ENCODE measurements around the gene IKBIP.

DNA sequence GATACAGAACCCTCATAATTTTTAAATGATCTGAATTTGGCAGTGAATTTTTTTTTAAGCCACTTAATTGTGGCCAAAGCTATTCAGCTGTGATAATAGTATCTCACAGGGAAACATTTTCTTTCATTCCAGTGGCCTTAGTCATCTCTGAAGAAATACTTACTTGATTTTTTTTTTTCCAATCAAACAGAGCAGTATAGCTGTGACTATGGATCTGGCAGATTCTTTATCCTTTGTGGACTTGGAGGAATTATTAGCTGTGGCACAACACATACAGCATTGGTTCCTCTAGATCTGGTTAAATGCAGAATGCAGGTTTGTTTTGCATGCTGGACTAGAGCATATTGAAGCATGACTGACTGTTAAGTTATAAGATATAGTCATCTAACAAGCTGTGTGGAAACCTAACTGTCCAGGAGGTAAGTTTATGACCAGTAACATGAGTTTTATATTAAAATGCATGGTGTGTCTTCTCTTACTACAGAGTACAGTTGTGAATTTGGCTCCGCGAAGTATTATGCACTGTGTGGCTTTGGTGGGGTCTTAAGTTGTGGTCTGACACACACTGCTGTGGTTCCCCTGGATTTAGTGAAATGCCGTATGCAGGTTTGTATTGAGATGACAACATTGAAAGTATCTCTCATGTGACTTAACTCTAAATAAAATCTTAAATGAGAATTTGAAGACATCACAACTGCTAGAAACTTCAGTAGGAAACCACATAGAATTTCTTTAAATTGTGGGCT is 49.2 kb downstream of the IKBIP start:
- TF ChIP-seq, protein P1, sequence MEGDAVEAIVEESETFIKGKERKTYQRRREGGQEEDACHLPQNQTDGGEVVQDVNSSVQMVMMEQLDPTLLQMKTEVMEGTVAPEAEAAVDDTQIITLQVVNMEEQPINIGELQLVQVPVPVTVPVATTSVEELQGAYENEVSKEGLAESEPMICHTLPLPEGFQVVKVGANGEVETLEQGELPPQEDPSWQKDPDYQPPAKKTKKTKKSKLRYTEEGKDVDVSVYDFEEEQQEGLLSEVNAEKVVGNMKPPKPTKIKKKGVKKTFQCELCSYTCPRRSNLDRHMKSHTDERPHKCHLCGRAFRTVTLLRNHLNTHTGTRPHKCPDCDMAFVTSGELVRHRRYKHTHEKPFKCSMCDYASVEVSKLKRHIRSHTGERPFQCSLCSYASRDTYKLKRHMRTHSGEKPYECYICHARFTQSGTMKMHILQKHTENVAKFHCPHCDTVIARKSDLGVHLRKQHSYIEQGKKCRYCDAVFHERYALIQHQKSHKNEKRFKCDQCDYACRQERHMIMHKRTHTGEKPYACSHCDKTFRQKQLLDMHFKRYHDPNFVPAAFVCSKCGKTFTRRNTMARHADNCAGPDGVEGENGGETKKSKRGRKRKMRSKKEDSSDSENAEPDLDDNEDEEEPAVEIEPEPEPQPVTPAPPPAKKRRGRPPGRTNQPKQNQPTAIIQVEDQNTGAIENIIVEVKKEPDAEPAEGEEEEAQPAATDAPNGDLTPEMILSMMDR (IDR thresholded peaks at IDR 0.05): no peak
- TF ChIP-seq EP300 (IDR thresholded peaks at IDR 0.05; ENCODE audit: low read depth) (no peak), POLR2A (IDR thresholded peaks at IDR 0.05) (no peak)

All from transverse colon (tissue), 3 donors.